MV-4-11 (cell line): ENCODE results near the gene EPHA2.

Experiments
- DNase-seq: peaks from one replicate; lab custom pipeline; 2025; lab: John Stamatoyannopoulos, UW

Gene EPHA2

GRCh38 chr1:16149702-16150488 lies 6.0 kb downstream of the EPHA2 start:
- DNase-seq = no peak

GRCh38 chr1:16149146-16149545 lies 6.7 kb downstream of the EPHA2 start:
- no peak for DNase-seq

GRCh38 chr1:16148329-16149092 lies 7.4 kb downstream of the EPHA2 start:
- no peak for DNase-seq

- no peak for DNase-seq
Observed at GRCh38 chr1:16147156-16147926, 8.5 kb downstream of the EPHA2 start.

GRCh38 chr1:16146279-16147155 lies 9.4 kb downstream of the EPHA2 start:
- no peak for DNase-seq

GRCh38 chr1:16145662-16146278 lies 10.1 kb downstream of the EPHA2 start:
- DNase-seq = no peak

- DNase-seq = no peak
Observed at GRCh38 chr1:16145030-16145661, 10.7 kb downstream of the EPHA2 start.

- no peak for DNase-seq
Observed at GRCh38 chr1:16144325-16145029, 11.4 kb downstream of the EPHA2 start.

- no peak for DNase-seq
Observed at GRCh38 chr1:16143566-16144324, 12.1 kb downstream of the EPHA2 start.

GRCh38 chr1:16143005-16143565 lies 12.8 kb downstream of the EPHA2 start:
- DNase-seq = no peak

GRCh38 chr1:16142383-16142995 lies 13.4 kb downstream of the EPHA2 start:
- DNase-seq = no peak

GRCh38 chr1:16141573-16142336 lies 14.1 kb downstream of the EPHA2 start:
- DNase-seq = peak; percentile 43

- DNase-seq = no peak
Observed at GRCh38 chr1:16140068-16140596, 15.7 kb downstream of the EPHA2 start.

- peak; percentile 8 for DNase-seq
Observed at GRCh38 chr1:16139473-16139962, 16.4 kb downstream of the EPHA2 start.

- no peak for DNase-seq
Observed at GRCh38 chr1:16138772-16139221, 17.1 kb downstream of the EPHA2 start.

GRCh38 chr1:16137890-16138467 lies 17.9 kb downstream of the EPHA2 start:
- no peak for DNase-seq

GRCh38 chr1:16135501-16135900 lies 20.4 kb downstream of the EPHA2 start:
- DNase-seq = no peak
